Lung (tissue), 12 donors: Measurements from ENCODE around the gene TXNRD1. TPM values are rescaled to one million over a fixed set of nuclear protein-coding genes. Genes with fewer than 3 reads are reported as not detected.

ENCODE experiments used
- ATAC-seq: fragments of 200-7000 bp; cut with Tn5 transposase; one replicate; pipeline ENCODE4 v1.9.1; 2020; ENCODE audit warnings: moderate number of reproducible peaks; ENCODE audit not compliant: insufficient read depth, low FRiP score
- DNase-seq, 3 donors: peaks; one replicate each; pipeline ENCODE4 v3.0.0-alpha.2; 2013 to 2017
- H3K27ac ChIP-seq, 2 donors: one replicate each; pipeline ENCODE4 v1.5.1; 2013; ENCODE audit warnings: mild to moderate bottlenecking in 2 of 2, moderate library complexity in 2 of 2, control low read depth in 1 of 2, inconsistent platforms in 1 of 2, low read depth in 1 of 2, low read length in 1 of 2
- H3K27me3 ChIP-seq, 3 donors: one replicate each; pipeline ENCODE4 v1.5.1; 2013; ENCODE audit warnings: low read length in 2 of 3; ENCODE audit not compliant: control insufficient read depth in 3 of 3, insufficient read depth in 3 of 3
- H3K36me3 ChIP-seq, 4 donors: one replicate each; pipeline ENCODE4 v1.5.1; 2013; ENCODE audit warnings: low read length in 4 of 4, mild to moderate bottlenecking in 1 of 4, moderate library complexity in 1 of 4; ENCODE audit not compliant: control insufficient read depth in 4 of 4, insufficient read depth in 4 of 4
- H3K4me1 ChIP-seq, 5 donors: one replicate each; pipeline ENCODE4 v1.5.1; 2013; ENCODE audit warnings: low read length in 5 of 5, mild to moderate bottlenecking in 2 of 5, moderate library complexity in 1 of 5; ENCODE audit not compliant: control insufficient read depth in 5 of 5, insufficient read depth in 5 of 5
- H3K4me3 ChIP-seq: one replicate; pipeline ENCODE4 v1.5.1; 2013; ENCODE audit warnings: mild to moderate bottlenecking, control low read depth, moderate library complexity
- H3K9ac ChIP-seq, 2 donors: one replicate each; pipeline ENCODE4 v1.5.1; 2013; ENCODE audit warnings: low read length in 2 of 2, control low read depth in 1 of 2; ENCODE audit not compliant: insufficient read depth in 1 of 2
- H3K9me3 ChIP-seq, 4 donors: one replicate each; pipeline ENCODE4 v1.5.1; 2013; ENCODE audit warnings: low read length in 3 of 4, mild to moderate bottlenecking in 1 of 4, moderate library complexity in 1 of 4; ENCODE audit not compliant: control insufficient read depth in 4 of 4, insufficient read depth in 3 of 4
- CTCF ChIP-seq: IDR thresholded peaks from 2 replicates; pipeline ENCODE4 v1.5.1; 2012; ENCODE audit warnings: mild to moderate bottlenecking; ENCODE audit errors: control extremely low read depth, extremely low read depth
- WGBS, 2 donors: extraction: QIAGEN DNeasy Blood & Tissue Kit; methylation state at CpG; one replicate each; pipeline ENCODE4 v1.1.7; 2013; 5-methylcytosine and 5-hydroxymethylcytosine counted together
- polyA plus RNA-seq, 2 donors: library from polyadenylated mRNA; stranded (reverse); fragments of 200-250 nt; gene quantifications; one replicate each; pipeline ENCODE4 v1.2.1, GENCODE V29; 2013
- total RNA-seq, 2 donors: library from RNA; depleted of rRNA in 1 of 2; stranded (reverse); fragments of >200 nt in 1 of 2; gene quantifications; one replicate each; pipeline ENCODE4 v1.2.1, GENCODE V29; 2014 to 2021
- donor health status: control.
- donor health status: control.
- donor health status: Bipolar disorder and iron deficiency.
- donor health status: healthy.
- donor health status: DM: yes; HTN: yes; CAD: no.

TXNRD1 gene
- total and polyA plus RNA-seq, 4 donors = 74.2 to 166 (median 125) TPM

- no peak for ATAC-seq
- H3K27me3 ChIP-seq = no peaks in the 10 kb centered on the region
- no peak overlapping the region for H3K9ac ChIP-seq
- no peak for TF ChIP-seq CTCF
- WGBS, 2 donors = 91% methylated on average over 11 of the region's 11 CpGs
- no peak overlapping the region for H3K4me3 ChIP-seq
- H3K9me3 ChIP-seq = no peaks in the 10 kb centered on the region
- no peaks in the 10 kb centered on the region for H3K36me3 ChIP-seq
- DNase-seq = no peak
- H3K4me1 ChIP-seq = peaks cover 0 to 6% (median 0%) of the 10 kb centered on the region in 5 donors
- no peak overlapping the region for H3K27ac ChIP-seq
These were observed 57.9 kb downstream of the TXNRD1 start for GRCh38 chr12:104273503-104273902.

GRCh38 chr12:104274811-104275210, 59.2 kb downstream of the TXNRD1 start:
- H3K9me3 ChIP-seq = no peaks in the 10 kb centered on the region
- no peak for TF ChIP-seq CTCF
- H3K36me3 ChIP-seq = no peaks in the 10 kb centered on the region
- 88 to 96% methylated on average over 4 of the region's 4 CpGs for WGBS, 2 donors
- no peak for DNase-seq
- no peak overlapping the region for H3K4me3 ChIP-seq
- no peaks in the 10 kb centered on the region for H3K27me3 ChIP-seq
- H3K27ac ChIP-seq = no peak overlapping the region
- no peak overlapping the region for H3K9ac ChIP-seq
- ATAC-seq = no peak
- peaks cover 0 to 6% (median 0%) of the 10 kb centered on the region in 5 donors for H3K4me1 ChIP-seq

GRCh38 chr12:104275689-104276088, 60.1 kb downstream of the TXNRD1 start:
- no peak for TF ChIP-seq CTCF
- WGBS, 2 donors = 61% methylated on average over 5 of the region's 5 CpGs
- no peaks in the 10 kb centered on the region for H3K9me3 ChIP-seq
- H3K4me1 ChIP-seq = peaks cover 0 to 6% (median 0%) of the 10 kb centered on the region in 5 donors
- H3K27me3 ChIP-seq = no peaks in the 10 kb centered on the region
- H3K9ac ChIP-seq = no peak overlapping the region
- H3K36me3 ChIP-seq = no peaks in the 10 kb centered on the region
- H3K27ac ChIP-seq = peak overlapping the region in 1 of 2 donors; percentile 68
- DNase-seq = no peak
- no peak for ATAC-seq
- no peak overlapping the region for H3K4me3 ChIP-seq
